Endodermal cell (in vitro differentiated cells): ENCODE measurements around the gene WWC1. TPM values are rescaled to one million over a fixed set of nuclear protein-coding genes. Genes with fewer than 3 reads are reported as not detected.

ENCODE experiments used
- DNase-seq: peaks from one replicate; pipeline ENCODE4 v3.0.0-alpha.2; 2017
- H3K27ac ChIP-seq: 2 replicates; pipeline ENCODE4 v1.5.1; 2013; ENCODE audit warnings: mild to moderate bottlenecking, low read depth, low read length, moderate library complexity
- H3K27me3 ChIP-seq: 2 replicates; pipeline ENCODE4 v1.6.1; 2013; ENCODE audit warnings: mild to moderate bottlenecking, low read length, moderate library complexity; ENCODE audit not compliant: insufficient read depth, control insufficient read depth, poor library complexity, severe bottlenecking
- H3K36me3 ChIP-seq: 2 replicates; pipeline ENCODE4 v1.7.0; 2013; ENCODE audit warnings: mild to moderate bottlenecking, low read length, moderate library complexity; ENCODE audit not compliant: control insufficient read depth, insufficient read depth
- H3K4me1 ChIP-seq: one replicate; pipeline ENCODE4 v1.7.0; 2013; ENCODE audit warnings: low read length; ENCODE audit not compliant: control insufficient read depth, insufficient read depth
- H3K4me3 ChIP-seq: 2 replicates; pipeline ENCODE4 v1.5.1; 2013; ENCODE audit warnings: mild to moderate bottlenecking, low read length, moderate library complexity
- H3K9ac ChIP-seq: 2 replicates; pipeline ENCODE4 v1.6.1; 2013; ENCODE audit warnings: mild to moderate bottlenecking, low read length, moderate library complexity; ENCODE audit not compliant: poor library complexity, severe bottlenecking; ENCODE audit errors: extremely low read depth
- H3K9me3 ChIP-seq: 2 replicates; pipeline ENCODE4 v1.6.1; 2013; ENCODE audit warnings: mild to moderate bottlenecking, low read length, moderate library complexity; ENCODE audit not compliant: control insufficient read depth
- H3K27ac Mint-ChIP-seq: 2 replicates; pipeline ENCODE4 v1.8.0; 2020; ENCODE audit warnings: mixed read lengths
- H3K27me3 Mint-ChIP-seq: 2 replicates; pipeline ENCODE4 v1.8.0; 2021; ENCODE audit warnings: mild to moderate bottlenecking, mixed read lengths; ENCODE audit not compliant: insufficient read depth
- H3K36me3 Mint-ChIP-seq: 2 replicates; pipeline ENCODE4 v1.8.0; 2020; ENCODE audit warnings: low read depth, mixed read lengths
- H3K4me1 Mint-ChIP-seq: 2 replicates; pipeline ENCODE4 v1.8.0; 2020; ENCODE audit warnings: mixed read lengths
- H3K4me3 Mint-ChIP-seq: 2 replicates; pipeline ENCODE4 v1.8.0; 2020; ENCODE audit warnings: mild to moderate bottlenecking, moderate library complexity, mixed read lengths
- H3K9me3 Mint-ChIP-seq: 2 replicates; pipeline ENCODE4 v1.8.0; 2020; ENCODE audit warnings: mild to moderate bottlenecking, mixed read lengths
- WGBS, 2 experiments: methylation state at CpG; one replicate each; pipeline versions ENCODE4 v1.1.5 to v1.1.7; 2013; ENCODE audit warnings: missing lambda C conversion rate in 2 of 2, mixed read lengths in 1 of 2; ENCODE audit not compliant: insufficient coverage in 1 of 2, insufficient read length in 1 of 2; 5-methylcytosine and 5-hydroxymethylcytosine counted together
- total RNA-seq, 2 donors: library from RNA; stranded (reverse); fragmentation: NEBNext Ultra II Directional in 1 of 2; extraction: Animal tissue kit (Norgen Biotek cat#: 25700) in 1 of 2; gene quantifications; 2 replicates in 1 of 2; 3 replicates in 1 of 2; pipeline ENCODE4 v1.2.1, GENCODE V29; 2021
- TF ChIP-seq, protein P1 (sequence below): fragments of 200-600 bp; sonication (generic); conservative IDR thresholded peaks from 2 replicates; pipeline ENCODE4 v1.5.0; 2021; ENCODE audit warnings: antibody characterized with exemption, mild to moderate bottlenecking

The WWC1 gene
- total RNA-seq, 2 donors from 2014 or later, result 18.4 to 20.3 TPM

DNA sequence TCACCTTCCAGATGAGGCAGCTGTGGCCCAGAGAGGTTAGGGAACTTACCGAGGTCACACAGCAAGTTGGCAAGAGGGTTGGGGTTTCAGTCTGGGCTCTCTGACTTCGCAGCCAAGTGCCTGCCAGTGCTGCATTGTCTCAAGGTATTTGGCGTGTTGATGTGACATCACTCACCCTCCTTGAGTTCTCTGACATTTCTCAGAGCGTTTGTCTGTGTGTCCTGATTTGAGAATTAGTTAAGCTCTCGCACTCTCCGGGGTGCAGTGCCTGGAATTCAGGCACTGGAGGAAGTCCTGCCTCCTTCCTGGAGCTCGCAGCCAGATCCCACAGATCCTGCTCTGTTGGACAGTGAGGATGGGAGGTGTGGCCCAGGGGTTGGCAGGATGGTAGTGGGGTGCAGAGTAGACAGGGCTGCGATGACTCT, 25.7 kb downstream of the WWC1 start:
- H3K27ac ChIP-seq, result peak overlapping the region; percentile 92
- H3K9ac ChIP-seq, result no peak overlapping the region
- peaks cover 12% of the 10 kb centered on the region for H3K4me1 ChIP-seq
- no peak for DNase-seq
- Mint-ChIP-seq H3K9me3 (no peaks in the 10 kb centered on the region), H3K27ac (no peak overlapping the region), H3K36me3 (no peaks in the 10 kb centered on the region), H3K27me3 (no peaks in the 10 kb centered on the region), H3K4me1 (peaks cover 12% of the 10 kb centered on the region), H3K4me3 (no peak overlapping the region)
- WGBS, 2 experiments, result 90 to 100% methylated on average over 1 to 8 of the region's 8 CpGs
- no peaks in the 10 kb centered on the region for H3K27me3 ChIP-seq
- TF ChIP-seq, protein P1, sequence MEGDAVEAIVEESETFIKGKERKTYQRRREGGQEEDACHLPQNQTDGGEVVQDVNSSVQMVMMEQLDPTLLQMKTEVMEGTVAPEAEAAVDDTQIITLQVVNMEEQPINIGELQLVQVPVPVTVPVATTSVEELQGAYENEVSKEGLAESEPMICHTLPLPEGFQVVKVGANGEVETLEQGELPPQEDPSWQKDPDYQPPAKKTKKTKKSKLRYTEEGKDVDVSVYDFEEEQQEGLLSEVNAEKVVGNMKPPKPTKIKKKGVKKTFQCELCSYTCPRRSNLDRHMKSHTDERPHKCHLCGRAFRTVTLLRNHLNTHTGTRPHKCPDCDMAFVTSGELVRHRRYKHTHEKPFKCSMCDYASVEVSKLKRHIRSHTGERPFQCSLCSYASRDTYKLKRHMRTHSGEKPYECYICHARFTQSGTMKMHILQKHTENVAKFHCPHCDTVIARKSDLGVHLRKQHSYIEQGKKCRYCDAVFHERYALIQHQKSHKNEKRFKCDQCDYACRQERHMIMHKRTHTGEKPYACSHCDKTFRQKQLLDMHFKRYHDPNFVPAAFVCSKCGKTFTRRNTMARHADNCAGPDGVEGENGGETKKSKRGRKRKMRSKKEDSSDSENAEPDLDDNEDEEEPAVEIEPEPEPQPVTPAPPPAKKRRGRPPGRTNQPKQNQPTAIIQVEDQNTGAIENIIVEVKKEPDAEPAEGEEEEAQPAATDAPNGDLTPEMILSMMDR, result no peak
- no peaks in the 10 kb centered on the region for H3K36me3 ChIP-seq
- H3K9me3 ChIP-seq, result no peaks in the 10 kb centered on the region
- H3K4me3 ChIP-seq, result no peak overlapping the region

DNA sequence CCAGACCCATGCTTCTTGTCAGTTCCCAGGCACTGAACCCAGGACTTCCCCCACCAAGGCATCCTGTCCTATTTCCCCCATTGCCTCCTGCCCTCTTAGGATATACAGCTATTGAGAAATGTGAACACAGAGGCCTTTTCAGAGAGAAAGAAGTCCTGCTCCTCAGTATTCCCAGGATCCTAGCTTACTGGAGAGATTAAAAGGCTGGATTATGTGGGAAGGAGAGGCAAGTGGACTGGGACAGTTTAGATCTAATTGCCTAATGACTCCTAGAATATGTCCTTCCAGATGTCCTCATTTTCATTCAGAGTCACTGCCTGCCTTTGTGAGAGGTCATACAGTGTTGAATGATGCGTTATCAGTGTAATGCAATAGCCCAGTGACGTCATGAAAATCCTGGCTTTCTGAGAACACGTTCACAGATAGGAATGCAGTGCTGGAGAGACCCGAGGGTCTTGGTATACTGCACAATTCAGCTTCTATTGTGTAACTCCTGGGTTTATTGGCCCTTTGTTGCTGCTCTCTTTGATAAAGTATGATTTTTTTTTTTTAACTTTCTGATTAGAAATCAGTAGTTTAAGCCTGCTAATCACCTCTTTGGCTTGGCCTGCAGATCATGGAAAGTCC, 26.2 kb downstream of the WWC1 start:
- no peak overlapping the region for H3K4me3 Mint-ChIP-seq
- 76 to 81% methylated on average over 4 of the region's 4 CpGs for WGBS, 2 experiments
- Histone ChIP-seq H3K4me1 (peaks cover 12% of the 10 kb centered on the region), H3K27me3 (no peaks in the 10 kb centered on the region), H3K36me3 (no peaks in the 10 kb centered on the region), H3K4me3 (no peak overlapping the region), H3K9ac (no peak overlapping the region), H3K27ac (peak overlapping the region; percentile 92), H3K9me3 (no peaks in the 10 kb centered on the region)
- no peak for DNase-seq
- H3K9me3 Mint-ChIP-seq, result no peaks in the 10 kb centered on the region
- H3K4me1 Mint-ChIP-seq, result peaks cover 12% of the 10 kb centered on the region
- H3K27ac Mint-ChIP-seq, result no peak overlapping the region
- H3K27me3 Mint-ChIP-seq, result no peaks in the 10 kb centered on the region
- TF ChIP-seq, protein P1, result no peak
- H3K36me3 Mint-ChIP-seq, result no peaks in the 10 kb centered on the region

DNA sequence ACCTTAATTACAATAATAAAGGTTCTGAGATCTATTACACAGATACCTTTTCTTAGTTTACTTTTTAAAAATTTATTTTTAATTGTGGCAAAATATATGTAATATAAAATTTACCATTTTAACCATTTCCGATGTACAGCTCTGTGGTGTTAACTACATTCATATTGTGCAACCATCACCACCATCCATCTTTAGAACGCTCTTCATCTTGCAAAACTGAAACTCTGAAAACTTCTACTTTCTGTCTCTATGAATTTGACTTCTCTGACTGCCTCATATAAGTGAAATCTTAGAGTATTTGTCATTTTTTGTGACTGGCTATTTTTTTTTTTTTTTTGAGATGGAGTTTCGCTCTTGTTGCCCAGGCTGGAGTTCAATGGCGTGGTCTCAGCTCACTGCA, 26.8 kb downstream of the WWC1 start:
- Histone ChIP-seq H3K36me3 (no peaks in the 10 kb centered on the region), H3K4me3 (no peak overlapping the region), H3K27ac (peak overlapping the region; percentile 92), H3K27me3 (no peaks in the 10 kb centered on the region), H3K9me3 (no peaks in the 10 kb centered on the region), H3K4me1 (peaks cover 12% of the 10 kb centered on the region), H3K9ac (no peak overlapping the region)
- Mint-ChIP-seq H3K4me3 (no peak overlapping the region), H3K9me3 (no peaks in the 10 kb centered on the region), H3K27ac (no peak overlapping the region), H3K4me1 (peaks cover 12% of the 10 kb centered on the region), H3K27me3 (no peaks in the 10 kb centered on the region), H3K36me3 (no peaks in the 10 kb centered on the region)
- TF ChIP-seq, protein P1, result no peak
- WGBS, 2 experiments, result 91 to 93% methylated on average over 3 to 4 of the region's 4 CpGs
- no peak for DNase-seq
